Stimulated activated CD8-positive, alpha-beta memory T cell treated with anti-CD3 and anti-CD28 coated beads, Interleukin-4, amount 100 ng/mL, for 24 hours (primary cell): ENCODE measurements around the gene ERF.
A peak's percentile ranks its signal among the peaks of the same experiment; 100 is the strongest.

Source experiments
- DNase-seq: peaks from one replicate; pipeline ENCODE4 v3.0.0-alpha.2; 2020; ENCODE audit warnings: low read depth

Gene ERF

DNA sequence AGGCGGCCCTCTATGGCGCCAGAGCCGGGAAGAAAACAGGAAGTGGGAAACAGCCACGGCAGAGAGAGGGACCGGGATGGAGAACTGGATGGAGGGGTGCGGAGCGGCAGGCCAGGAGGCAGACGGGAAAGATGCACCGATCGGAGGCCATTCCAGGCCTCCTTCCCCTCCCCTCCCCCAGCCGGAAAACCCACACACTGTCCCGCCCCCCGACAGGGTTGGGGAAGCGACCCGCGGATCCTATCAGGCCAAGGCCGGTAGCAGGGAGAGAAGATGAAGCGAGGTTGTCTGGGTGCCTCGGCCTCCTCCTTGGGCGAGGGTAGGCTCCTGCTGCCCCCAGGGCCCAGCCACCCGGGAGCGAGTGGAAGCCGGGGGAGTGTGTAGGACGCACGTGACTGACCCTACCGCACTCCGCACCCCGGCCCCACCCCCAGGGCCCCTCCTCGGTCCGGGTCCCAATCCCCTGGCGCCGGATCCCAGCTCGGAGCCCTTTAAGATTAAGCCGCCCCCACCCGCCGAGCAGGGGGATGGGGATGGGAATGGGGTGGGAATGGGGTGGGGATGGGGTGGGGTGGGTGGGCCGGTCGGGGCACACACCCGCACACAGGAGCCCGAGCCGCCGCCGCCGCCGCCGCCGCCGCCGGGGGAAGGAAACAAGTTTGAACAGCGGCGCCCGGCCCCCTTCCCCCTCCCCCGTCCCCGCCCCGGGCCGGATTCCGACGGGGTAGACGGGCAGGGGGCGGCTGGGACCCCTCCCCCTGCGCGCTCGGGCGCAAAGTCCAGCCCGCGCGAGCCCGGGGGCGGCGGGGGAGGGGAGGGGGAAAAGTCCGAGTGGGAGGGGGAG lies 1.5 kb downstream of the ERF start:
- peak; percentile 51 for DNase-seq

DNA sequence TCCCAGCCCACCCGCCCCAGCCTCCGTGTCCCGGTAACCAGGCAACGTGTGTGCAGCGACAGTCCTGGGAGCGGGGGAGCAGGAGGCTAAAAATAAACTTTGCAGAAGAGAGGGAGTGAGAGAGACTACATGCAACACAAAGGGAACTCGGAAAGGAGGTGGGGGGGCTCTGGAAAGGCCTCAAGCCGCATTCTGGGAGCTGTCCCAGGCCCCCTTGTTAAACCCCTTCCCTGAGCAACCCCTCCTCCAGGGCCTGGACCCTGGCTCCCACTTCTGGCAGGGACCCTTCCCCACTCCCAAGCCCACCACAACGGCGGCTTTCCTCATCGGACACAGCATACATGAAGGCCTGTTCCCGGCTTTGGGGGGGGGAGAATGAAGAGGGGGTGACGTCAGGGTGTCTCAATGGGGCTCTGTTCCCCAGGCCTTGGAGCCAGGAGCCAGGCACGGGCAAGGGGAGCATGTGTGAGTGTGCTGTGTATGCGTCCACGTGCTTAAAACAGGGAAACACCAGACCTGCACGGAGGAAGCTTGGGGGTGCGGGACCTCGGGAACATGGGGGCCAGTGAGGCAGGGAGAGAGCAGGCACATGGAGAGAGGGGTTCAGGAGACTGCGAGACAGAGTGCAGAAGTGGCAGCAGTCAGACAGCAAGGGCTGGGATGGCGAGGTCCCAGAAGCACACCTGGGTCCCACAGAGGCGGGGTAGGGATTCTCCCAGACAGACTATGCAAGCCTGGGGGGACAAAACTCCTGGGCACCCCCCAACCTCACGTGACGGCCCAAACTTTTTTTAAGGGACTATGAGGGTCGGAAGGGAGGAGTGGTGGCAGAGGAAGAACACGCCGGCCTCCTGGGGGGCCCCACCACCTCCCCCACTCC lies 2.3 kb downstream of the ERF start:
- DNase-seq, result no peak

DNA sequence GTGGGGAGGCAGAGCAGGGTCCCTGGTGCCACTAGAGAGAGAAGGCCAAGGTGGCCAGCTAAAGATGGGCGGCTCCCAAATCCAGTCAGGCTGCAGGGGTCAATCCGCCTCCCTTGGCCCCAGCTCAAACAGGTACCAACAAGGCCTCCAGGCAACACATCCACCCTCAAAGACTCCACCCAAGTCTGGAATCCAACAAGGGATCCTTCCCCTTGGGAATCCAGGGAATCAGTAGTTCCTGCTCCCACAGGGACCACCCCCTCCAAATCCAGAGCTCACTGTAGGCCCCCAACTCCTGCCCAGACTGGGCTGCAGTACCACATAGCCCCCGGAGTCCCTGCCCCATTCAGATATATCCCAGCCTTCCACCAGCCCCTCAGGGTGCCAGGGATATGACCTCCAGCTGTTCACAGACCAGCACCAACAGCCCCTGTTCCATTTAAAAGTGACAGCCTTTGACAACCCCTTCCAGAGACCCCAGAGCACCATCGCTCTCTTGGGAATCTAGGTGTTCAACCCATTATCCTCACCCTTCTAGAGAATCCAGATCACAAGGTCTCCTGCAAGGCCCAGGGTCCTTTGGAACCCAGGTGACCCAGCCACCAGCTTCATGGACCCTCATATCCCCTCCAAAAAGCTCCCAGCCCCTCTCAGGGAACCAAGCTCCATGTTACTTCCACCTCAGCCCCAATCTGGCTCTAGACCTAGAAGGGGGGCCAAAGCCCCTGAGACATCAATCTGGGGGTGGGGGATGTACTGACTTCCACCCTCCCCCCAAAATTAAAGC lies 3.2 kb downstream of the ERF start:
- no peak for DNase-seq

DNA sequence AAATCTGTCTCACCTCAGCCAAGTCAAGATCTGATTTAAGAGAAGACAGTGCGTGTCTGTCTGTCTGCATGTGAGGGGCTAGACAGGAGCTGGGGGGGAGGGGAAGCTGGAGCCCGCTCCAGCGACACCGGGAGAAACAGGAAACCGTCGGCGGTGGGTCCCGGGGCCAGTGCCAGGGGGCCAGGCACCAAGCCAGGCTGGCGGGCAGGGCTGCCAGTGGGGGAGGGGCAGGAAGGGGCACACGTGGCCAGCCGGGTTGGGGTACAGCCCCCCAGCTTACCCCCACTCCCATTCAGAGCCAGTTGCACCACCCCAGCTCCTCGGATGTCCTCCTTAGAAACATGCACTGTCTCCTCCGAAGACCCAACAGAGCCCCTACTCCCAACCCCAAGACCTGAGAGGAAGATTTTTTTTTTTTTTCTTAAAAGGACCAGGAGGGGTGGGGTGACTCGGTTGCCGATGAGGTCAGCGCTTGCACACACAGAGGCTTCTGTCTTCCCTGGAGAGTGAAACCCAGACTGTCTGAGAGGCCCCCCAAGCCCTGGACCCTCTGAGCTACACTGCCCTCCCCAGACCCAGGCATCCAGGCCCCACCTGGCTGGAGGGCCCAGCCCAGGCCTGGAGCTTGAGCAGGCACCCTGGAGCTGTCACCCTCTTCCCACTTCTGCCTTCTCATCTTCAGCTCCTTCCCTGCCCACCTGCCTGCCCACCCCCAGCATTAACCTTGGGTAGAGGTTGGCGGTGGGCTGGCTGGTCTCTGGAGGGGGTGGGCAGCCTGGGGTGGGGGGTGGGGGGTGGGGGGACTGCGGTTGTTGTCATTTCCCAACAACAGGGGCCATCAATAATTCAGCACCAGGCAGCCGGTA lies 4.0 kb downstream of the ERF start:
- no peak for DNase-seq

DNA sequence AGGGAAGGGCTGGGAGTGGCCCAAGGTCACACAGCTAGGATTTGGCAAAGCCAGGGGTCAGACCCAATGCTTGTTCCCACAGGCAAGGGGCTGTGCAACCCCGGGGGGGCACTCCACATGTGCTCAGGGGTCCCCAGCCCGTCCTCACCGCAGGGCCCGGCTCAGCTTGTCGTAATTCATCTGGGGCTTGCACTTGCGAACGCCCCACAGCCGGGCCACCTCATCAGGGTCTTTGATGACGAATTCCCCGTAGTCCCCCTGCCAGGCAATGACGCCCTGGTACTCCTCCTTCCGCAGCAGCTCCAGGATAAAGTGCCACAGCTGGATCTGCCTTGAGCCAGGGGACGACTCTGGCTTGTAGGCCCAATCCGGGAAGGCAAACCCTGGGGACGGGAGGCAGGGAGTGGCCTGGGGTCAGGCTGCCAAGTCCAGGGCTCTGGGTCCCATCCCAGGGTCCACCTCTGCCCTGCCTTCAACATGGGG lies 4.7 kb downstream of the ERF start:
- no peak for DNase-seq

DNA sequence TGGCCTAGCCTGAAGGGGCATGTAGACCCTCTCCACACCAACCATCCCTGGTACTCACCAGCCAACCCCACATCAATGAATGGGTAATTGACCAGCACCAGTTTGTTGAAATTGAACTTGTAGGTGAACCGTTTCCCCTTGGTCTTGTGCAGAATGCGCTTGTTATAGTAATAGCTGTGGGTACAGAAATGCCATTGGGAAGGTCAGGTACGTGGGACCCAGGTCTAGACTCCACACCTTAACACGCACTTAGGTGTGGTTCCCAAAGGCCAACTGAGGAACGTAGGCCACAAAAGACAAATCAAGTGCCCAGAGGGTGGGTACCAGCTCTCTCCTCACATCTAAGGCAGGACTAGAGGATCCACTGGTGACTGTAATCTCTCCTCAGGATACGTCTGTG lies 5.2 kb downstream of the ERF start:
- no peak for DNase-seq

DNA sequence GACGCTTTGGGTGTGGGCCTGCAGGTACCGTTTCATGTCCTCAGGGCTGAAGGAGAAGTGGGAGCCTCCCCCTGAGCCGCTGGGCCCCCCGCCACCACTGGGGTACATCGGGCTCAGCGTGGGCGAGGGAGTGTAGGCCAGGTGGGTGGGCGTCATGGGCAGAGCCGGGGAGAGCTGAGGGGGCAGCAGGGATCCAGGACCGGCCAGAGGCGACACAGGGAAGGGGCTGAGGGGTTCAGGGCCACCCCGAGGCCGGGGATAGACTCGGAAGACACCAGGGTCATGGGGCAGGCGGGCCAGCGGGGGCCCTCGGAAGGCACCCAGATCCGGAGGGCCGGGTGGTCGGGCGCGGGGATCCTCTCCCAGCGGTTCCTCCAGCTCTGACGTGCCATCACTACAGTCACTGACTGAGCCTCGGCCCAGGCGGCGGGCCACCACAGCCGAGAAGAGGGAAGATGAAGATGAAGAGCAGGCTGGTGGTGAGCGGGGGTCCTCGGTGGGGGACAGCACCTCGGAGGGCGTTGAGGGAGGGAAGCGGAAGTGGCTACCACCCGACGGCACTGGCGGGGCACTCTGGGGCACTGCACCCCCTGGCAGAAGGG lies 5.7 kb downstream of the ERF start:
- no peak for DNase-seq

DNA sequence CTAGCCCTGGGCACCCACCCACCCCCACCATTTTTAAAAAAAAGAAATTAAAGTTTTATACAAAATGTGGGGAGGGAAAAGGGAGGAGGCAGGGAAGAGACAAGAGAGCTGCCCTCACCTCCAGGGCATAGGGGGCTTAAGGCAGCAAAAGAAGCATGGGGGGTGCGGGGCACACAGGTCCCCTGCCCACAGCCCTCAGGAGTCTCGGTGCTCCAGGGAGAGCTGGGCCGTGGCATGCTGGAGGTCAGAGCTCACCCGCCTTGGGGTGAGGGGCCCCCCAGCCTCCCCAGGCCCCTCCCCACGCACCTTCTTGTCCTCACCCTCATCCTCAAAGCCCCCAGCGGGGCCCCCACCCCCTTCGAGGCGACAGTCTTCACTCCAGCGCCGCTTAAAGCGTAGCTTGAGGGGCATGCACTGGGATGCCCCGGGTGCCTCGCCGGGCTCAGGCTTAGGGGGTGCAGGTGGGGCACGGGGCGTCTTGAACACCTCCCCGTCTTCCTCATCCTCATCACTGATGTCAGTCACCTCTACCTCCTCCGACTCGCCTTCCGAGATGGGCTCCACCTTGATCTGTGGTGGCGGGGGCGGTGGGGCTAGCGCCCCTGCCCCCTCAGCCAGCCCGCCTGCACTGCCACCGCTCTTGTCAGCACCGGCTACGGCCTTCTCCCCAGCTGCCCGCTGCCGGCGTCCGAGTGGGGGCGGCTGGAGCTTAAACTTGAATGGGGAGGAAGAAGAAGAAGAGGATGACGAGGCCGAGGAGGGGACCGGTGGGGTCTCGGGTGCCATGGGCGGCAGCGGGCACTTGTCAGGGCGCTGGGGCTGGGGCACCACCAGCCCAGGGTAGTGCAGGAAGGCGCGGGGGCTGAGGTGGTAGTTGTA lies 6.4 kb downstream of the ERF start:
- no peak for DNase-seq

DNA sequence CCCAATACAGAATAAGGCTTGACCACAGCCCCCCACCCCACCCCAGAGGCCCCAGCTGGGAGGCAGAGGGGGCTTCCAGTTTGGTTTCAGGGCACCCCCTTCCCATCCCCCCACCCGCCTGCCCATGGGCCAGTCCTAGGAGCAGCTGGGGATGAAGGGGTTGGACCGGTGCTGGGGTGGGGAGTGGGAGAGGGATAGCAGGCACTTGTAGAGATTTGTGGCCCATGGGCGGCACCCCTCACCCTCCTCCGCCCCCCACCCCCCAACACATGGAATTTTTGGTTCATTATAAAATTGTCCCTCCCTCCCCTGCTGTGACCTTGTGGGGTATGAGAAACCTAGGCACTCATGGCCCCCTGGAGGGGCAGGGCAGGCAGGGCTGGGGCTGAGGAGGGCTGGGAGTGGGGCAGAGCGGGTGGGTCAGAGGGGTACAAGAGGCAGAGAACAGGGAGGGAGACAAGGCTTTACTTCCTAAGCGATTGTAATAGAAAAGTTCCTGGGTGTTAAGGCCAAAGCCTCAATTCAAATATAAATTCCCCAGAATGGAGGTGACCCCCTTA lies 7.2 kb downstream of the ERF start:
- no peak for DNase-seq

DNA sequence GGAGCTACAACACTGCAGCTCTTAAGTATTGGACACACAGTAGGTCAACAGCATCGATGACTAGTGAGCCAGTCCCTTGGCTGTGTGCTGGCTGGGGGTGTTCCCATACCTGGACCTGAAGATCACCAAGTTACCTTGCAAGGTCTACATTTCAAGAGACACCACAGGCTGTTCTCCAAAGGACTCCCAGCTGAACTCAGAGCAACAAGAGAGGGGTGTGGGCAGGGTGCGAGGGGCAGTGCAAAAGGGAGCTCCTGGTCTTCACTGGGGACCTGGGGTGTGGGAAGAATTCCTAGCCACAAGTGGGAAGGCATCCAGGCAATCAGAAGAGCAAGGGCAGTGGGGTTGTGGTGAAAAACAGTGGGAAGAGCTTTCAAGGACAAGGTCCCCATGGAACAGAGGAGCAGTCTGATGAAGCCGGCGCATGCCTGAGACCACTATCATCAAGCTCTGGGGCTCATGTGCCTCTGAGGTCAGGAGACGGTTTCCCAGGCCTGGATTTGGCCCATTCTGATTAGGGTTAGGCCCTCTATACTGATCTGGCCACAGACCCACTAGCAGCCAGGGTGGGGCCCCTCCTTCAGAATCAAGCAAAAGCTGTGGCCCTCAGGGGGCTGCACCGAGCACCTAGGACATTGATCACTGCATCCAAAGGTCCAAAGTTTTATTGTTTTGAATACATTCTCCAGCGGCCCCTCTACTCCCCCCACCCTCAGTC lies 7.8 kb downstream of the ERF start:
- DNase-seq, result no peak

DNA sequence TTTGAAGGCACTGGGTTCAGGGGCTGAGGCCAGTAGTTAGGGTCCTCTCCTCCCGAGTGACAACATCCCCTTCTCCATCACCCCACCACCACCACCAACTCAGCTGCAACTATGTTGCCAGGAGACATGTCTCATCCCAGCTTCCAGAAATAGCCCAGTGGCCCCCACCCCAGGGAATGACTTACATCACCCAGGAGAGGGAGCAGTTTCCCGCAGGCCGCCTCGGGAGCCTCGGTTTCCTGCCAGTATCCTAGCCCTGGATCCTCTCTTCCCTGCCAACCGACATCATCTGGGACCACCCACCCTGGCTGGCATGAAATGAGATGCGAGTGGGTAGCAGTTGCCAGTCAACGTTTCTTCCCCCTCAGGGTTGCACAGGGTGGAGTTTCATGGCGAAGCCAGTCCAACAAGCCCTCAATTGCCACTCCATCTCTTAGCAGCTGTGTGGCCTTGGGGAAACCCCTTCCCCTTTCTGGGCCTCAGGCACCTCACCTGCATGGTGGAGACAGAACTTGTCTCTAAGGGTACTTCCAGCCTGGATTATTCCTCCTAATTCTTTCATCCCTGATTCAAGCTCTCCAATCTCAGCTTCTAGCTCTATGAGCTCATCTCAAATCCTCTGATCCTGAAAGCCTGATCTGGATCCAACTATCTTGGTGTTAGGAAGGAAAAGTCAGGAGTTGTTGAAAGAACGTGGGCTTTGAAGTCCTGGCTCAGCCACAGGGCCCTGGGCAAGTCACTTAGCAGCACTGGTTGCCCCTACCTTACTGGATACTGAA lies 8.6 kb downstream of the ERF start:
- no peak for DNase-seq

DNA sequence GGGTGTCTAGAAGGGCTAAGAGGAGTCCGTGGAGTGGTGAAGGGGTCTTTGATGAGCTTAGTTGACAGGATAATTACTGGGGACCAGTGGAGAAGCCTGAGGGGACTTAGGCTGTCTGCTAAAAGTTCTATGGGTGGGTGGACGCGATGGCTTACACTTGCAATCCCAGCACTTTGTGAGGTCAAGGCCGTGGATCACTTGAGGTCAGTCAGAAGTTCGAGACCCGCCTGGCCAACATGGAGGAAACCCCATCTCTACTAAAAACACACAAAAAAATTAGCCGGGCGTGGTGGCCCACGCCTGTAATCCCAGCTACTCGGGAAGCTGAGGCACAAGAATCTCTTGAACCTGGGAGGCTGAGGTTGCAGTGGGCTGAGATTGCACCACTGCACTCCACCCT lies 9.7 kb downstream of the ERF start:
- no peak for DNase-seq

DNA sequence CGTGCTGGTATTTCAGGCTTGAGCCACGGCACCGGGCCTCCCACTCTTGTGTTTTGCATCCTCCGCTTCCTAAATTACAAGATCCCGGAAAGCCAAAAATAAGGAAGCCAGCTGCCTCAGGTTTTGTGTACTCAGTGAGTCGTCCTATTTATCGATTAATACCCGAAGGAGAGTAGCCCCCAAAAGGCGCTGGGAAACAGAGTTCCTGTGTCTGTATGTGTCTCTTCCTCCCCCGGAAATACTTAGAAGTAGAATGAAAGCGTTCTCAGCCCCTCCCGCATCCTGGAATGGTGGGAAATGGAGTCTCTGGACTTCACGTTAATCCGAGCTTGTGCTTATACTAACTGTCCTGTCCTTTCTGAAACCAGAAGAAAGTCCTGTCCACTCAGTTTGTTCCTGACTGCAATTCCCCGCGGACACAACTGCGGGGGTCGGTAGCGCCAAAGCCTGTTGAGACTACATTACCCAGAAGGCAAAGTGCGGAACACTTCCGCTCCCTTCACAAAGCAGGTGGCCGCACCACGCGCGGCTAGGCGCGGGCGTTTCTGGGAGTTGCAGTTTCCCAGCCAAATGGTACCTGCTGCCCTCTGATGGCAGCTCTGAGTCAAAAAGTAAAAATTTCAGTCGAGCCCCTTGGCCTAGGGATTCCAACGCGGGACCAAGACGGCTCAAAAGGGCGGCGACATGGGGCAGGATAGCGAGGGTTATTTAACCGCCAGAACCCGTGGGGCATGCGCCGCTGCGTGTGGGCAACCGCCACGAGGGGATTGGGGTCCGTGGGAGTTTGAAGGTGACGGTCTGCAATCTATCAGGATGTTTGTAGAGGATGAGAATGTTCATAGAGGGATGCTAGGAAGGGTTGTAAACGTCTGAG lies 10.3 kb downstream of the ERF start:
- DNase-seq, result peak; percentile 85

DNA sequence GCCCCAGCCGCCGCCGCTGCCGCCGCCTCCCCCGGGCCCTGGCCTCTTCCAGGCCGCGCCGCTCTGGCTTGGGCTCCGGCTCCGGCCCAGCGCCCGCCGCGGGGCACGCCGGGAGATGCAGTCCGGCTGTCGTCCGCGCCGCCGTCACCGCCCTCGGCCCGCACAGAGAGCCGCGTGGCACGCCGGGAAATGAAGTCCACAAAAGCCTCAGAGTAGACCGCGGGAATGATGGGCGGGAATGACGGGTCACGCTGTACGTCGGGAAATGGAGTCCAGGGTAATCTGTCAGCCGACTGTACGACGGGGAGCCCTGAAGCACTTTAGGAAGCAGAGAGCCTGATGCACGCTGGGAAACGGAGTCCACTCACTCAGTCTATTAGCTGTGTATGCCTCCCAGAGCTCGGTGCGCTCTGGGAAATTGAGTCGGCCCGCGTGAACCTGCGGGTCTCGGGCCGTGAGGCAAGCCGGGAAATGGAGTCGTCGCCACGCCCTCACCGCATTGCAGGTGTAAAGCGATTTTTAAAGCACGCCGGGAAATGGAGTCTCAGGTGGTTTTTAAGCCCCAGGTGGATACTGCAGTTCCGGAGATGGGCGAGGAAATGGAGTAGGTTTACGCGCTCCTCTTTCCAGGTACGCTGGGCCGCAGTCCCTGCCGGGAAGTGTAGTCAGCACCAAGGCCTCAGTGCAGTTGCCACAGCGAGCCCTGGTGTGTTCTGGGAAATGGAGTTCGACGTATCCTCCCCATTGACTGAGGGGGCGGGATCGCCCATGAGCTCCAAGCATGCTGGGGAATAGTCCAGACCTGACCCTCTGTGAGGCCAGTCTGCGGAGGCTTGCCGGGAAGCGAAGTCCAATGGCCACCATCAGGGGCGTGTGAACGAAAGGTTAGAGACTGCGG lies 12.2 kb downstream of the ERF start, which contains the start of gene GSK3A:
Gene GSK3A, minus strand, starts transcription at position 91 of the 898 bp plus-strand sequence. CDS start 137 bp downstream, outside the sequence.
- peak; percentile 92 for DNase-seq

DNA sequence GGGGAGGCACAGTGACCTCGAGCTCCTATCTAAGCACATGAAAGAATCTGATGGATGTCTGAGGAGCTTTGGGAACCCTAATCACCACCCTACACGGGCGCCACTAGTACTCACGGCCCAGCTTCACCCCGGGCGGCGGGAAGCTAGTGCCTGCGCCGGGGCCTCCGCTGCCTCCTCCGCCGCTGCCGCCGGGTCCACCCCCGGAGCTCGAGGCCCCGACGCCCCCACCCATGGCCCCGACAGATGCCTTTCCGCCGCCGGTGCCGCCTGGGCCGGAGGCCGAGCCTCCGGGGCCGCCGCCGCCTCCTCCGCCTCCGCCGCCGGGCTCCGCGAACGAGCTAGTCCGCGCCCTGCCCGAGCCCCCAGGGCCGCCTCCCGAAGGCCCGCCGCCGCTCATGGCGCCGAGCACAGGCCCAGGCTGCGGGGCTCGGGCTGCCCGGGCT lies 12.8 kb downstream of the ERF start:
- DNase-seq, result no peak

DNA sequence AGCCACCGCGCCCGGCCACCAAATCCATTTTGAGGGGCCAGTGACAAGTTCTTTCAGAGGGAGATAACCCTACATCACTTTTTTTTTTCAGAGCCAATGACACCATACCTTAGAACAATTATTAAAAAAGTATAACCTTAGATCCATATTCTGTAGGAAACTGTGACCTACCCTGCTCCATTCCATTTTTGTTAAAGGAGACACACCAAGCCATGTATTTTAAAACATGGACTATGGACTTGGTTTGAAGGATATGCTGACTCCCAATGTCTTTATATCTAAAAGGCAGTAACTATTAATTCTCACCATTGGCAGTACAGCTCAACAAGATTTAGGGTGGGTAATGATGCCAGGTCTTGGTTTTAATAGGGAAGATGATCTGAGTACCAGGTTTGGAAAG lies 13.6 kb downstream of the ERF start:
- DNase-seq, result no peak
